GM12878 (cell line): ENCODE results near the gene SLC12A7. TPM values are rescaled to one million over a fixed set of nuclear protein-coding genes. Genes with fewer than 3 reads are reported as not detected.

ENCODE experiments used
- ATAC-seq: fragments of 200-7000 bp; cut with Tn5 transposase; 3 replicates; pipeline ENCODE4 v1.9.1; 2020; ENCODE audit warnings: mild to moderate bottlenecking, moderate library complexity
- BruUV-seq: library from RNA; stranded (reverse); fragments of 400-500 nt; replicated peaks from 2 replicates; lab custom pipeline; 2021; lab: Mats Ljungman, UMichigan
- CTCF ChIA-PET: fragments of 300-600 bp; sonication (Branson Sonifier 250); formaldehyde crosslinking; extraction: SDS; loops from one replicate; lab custom pipeline; 2021; ENCODE audit warnings: inconsistent platforms; lab: Yijun Ruan, JAX
- POLR2A ChIA-PET: fragments of 350-600 bp; formaldehyde crosslinking; extraction: SDS; loops from one replicate; lab custom pipeline; 2021; ENCODE audit warnings: inconsistent platforms; lab: Charles Lee
- RAD21 ChIA-PET: fragments of 300-600 bp; sonication (Branson Sonifier 250); formaldehyde crosslinking; loops from one replicate; lab custom pipeline; 2023; ENCODE audit warnings: antibody characterized with exemption; ENCODE audit not compliant: unreplicated experiment; lab: Charles Lee
- SMC1A ChIA-PET: fragments of 300-600 bp; sonication (Branson Sonifier 250); formaldehyde crosslinking; loops from one replicate; lab custom pipeline; 2023; ENCODE audit not compliant: unreplicated experiment, uncharacterized antibody; lab: Charles Lee
- DNase-seq: peaks from one replicate; pipeline ENCODE4 v3.0.0-alpha.2; 2011; ENCODE audit warnings: low read depth, low spot score
- FAIRE-seq: peaks from 3 replicates; lab custom pipeline; 2011; peaks lifted over from hg19 to GRCh38; lab: Jason Lieb, UNC
- H2AFZ ChIP-seq: 2 replicates; pipeline ENCODE4 v1.6.0; 2011; ENCODE audit warnings: low read depth, low read length, control low read depth; ENCODE audit not compliant: control insufficient read depth
- H3K27ac ChIP-seq: 2 replicates; pipeline ENCODE4 v1.5.1; 2011; ENCODE audit warnings: control low read depth; ENCODE audit not compliant: control insufficient read depth, insufficient read depth
- H3K27me3 ChIP-seq, 2 experiments: replicated peaks in 1 of 2; 2 replicates each; pipeline versions ENCODE4 v1.6.0 to v1.6.1; 2011; ENCODE audit warnings: low read length in 1 of 2; ENCODE audit not compliant: control insufficient read depth in 2 of 2, insufficient read depth in 2 of 2
- H3K36me3 ChIP-seq, 2 experiments: 2 replicates each; pipeline ENCODE4 v1.5.1; 2011; ENCODE audit warnings: low read length in 1 of 2; ENCODE audit not compliant: control insufficient read depth in 2 of 2, insufficient read depth in 2 of 2
- H3K4me1 ChIP-seq: 2 replicates; pipeline ENCODE4 v1.6.1; 2011; ENCODE audit warnings: mild to moderate bottlenecking, low read length, moderate library complexity, mixed read lengths; ENCODE audit not compliant: control insufficient read depth, insufficient read depth
- H3K4me2 ChIP-seq: 2 replicates; pipeline ENCODE4 v1.6.0; 2011; ENCODE audit warnings: control low read depth; ENCODE audit not compliant: control insufficient read depth, insufficient read depth
- H3K4me3 ChIP-seq: fragments of 200-600 bp; sonication (generic); 2 replicates; pipeline ENCODE4 v1.5.1; 2016
- H3K79me2 ChIP-seq: 2 replicates; pipeline ENCODE4 v1.6.0; 2011; ENCODE audit warnings: low read length; ENCODE audit not compliant: control insufficient read depth, insufficient read depth
- H3K9ac ChIP-seq: 2 replicates; pipeline ENCODE4 v1.8.0; 2011; ENCODE audit warnings: low read length, control low read depth, mixed read lengths; ENCODE audit not compliant: control insufficient read depth, insufficient read depth
- H3K9me3 ChIP-seq: replicated peaks from 3 replicates; pipeline ENCODE4 v1.5.1; 2011; ENCODE audit warnings: mild to moderate bottlenecking, low read length; ENCODE audit not compliant: control insufficient read depth, insufficient read depth
- H4K20me1 ChIP-seq: 2 replicates; pipeline ENCODE4 v1.6.0; 2011; ENCODE audit not compliant: control insufficient read depth, insufficient read depth
- ATF7 ChIP-seq: fragments of 450-650 bp; IDR thresholded peaks from 2 replicates; pipeline ENCODE4 v1.6.1; 2016; ENCODE audit warnings: low read depth, mild to moderate bottlenecking
- BHLHE40 ChIP-seq, 2 experiments: fragments of 450-650 bp in 1 of 2; IDR thresholded peaks; 2 replicates each; pipeline ENCODE4 v1.6.1; 2011 to 2017; ENCODE audit warnings: low read depth in 2 of 2, borderline replicate concordance in 1 of 2, improper control_type of control experiment in 1 of 2, low read length in 1 of 2, mild to moderate bottlenecking in 1 of 2
- FOXK2 ChIP-seq: fragments of 450-650 bp; IDR thresholded peaks from 2 replicates; pipeline ENCODE4 v1.6.1; 2017; ENCODE audit warnings: mild to moderate bottlenecking, moderate library complexity
- MTA3 ChIP-seq: IDR thresholded peaks from 2 replicates; pipeline ENCODE4 v1.6.1; 2012; ENCODE audit warnings: low read length, inconsistent platforms, borderline replicate concordance
- NR2F1 ChIP-seq: fragments of 450-650 bp; conservative IDR thresholded peaks from 2 replicates; pipeline ENCODE4 v1.6.1; 2017; ENCODE audit warnings: mild to moderate bottlenecking
- RAD51 ChIP-seq: fragments of 450-650 bp; IDR thresholded peaks from 2 replicates; pipeline ENCODE4 v1.6.1; 2016; ENCODE audit warnings: moderate library complexity, mild to moderate bottlenecking, inconsistent platforms
- RBBP5 ChIP-seq: fragments of 200-600 bp; sonication (generic); conservative IDR thresholded peaks from 2 replicates; pipeline ENCODE4 v1.6.1; 2016
- WGBS: methylation state at CpG from one replicate; pipeline ENCODE4 v1.1.6; 2016; ENCODE audit warnings: low lambda C conversion rate; ENCODE audit not compliant: insufficient replicate concordance, insufficient coverage; ENCODE audit errors: missing lambda C conversion rate; 5-methylcytosine and 5-hydroxymethylcytosine counted together
- in situ Hi-C: fragments of 300-500 bp; cut with MboI; formaldehyde crosslinking; loops from 9 replicates; pipeline ENCODE4 v1.14.3; 2018; ENCODE audit warnings: mixed read lengths
- intact Hi-C: fragments of 100-400 bp; cut with micrococcal nuclease; formaldehyde crosslinking; loops from one replicate; pipeline ENCODE4 v1.14.2; 2022; ENCODE audit not compliant: unreplicated experiment
- polyA plus RNA-seq, 11 experiments: library from polyadenylated mRNA; depleted of rRNA in 4 of 11; unstranded in 6 of 11; stranded (reverse) in 5 of 11; fragments of >200 nt; fragmentation: Nextera tagmentation in 4 of 11; fragmentation: Illumina TruSeq in 1 of 11; extraction: Ambion mirVana in 4 of 11; extraction: Trizol in 1 of 11; gene quantifications; 1 replicate in 1 of 11; 2 replicates in 10 of 11; pipeline versions ENCODE4 v1.2.1 to v1.2.3, GENCODE V29; 2011 to 2016; ENCODE audit warnings: inconsistent platforms in 2 of 11, missing spikeins in 2 of 11, low read depth in 1 of 11
- total RNA-seq, 4 experiments: library from RNA; depleted of rRNA in 3 of 4; stranded (reverse); fragments of >200 nt in 3 of 4; fragmentation: Illumina TruSeq in 1 of 4; extraction: Trizol in 1 of 4; gene quantifications; 2 replicates each; pipeline versions ENCODE4 v1.2.1 to v1.2.3, GENCODE V29; 2013 to 2021
- TF ChIP-seq, protein P1 (sequence below): fragments of 450-650 bp; IDR thresholded peaks from 2 replicates; pipeline ENCODE4 v1.6.1; 2017; ENCODE audit warnings: mild to moderate bottlenecking, low read depth, inconsistent platforms; ENCODE audit not compliant: poor library complexity, severe bottlenecking
- TF ChIP-seq, protein P2 (sequence below): fragments of 450-650 bp; IDR thresholded peaks from 2 replicates; pipeline ENCODE4 v1.6.1; 2014; ENCODE audit warnings: mild to moderate bottlenecking
- TF ChIP-seq, protein P3 (sequence below): fragments of 450-650 bp; IDR thresholded peaks from 2 replicates; pipeline ENCODE4 v1.6.1; 2016; ENCODE audit warnings: mild to moderate bottlenecking
- TF ChIP-seq, protein P4 (sequence below), 3 experiments: IDR thresholded peaks in 2 of 3; conservative IDR thresholded peaks in 1 of 3; 2 replicates each; pipeline ENCODE4 v1.5.1; 2011; ENCODE audit warnings: low read depth in 3 of 3, low read length in 3 of 3, mild to moderate bottlenecking in 3 of 3, control low read depth in 2 of 3, moderate library complexity in 2 of 3, inconsistent platforms in 1 of 3, mixed read lengths in 1 of 3; ENCODE audit not compliant: control insufficient read depth in 2 of 3, insufficient read depth in 1 of 3; ENCODE audit errors: extremely low read depth in 1 of 3
- TF ChIP-seq, protein P5 (sequence below): IDR thresholded peaks from 2 replicates; pipeline ENCODE4 v1.6.1; 2012; ENCODE audit warnings: mild to moderate bottlenecking, low read depth, low read length

SLC12A7 gene
- total and polyA plus RNA-seq, 10 of the 15 experiments (the other 5 are each of a cell fraction or from before 2014, with no cell fraction given) = 0.10 to 10.0 (median 2.9) TPM

DNA sequence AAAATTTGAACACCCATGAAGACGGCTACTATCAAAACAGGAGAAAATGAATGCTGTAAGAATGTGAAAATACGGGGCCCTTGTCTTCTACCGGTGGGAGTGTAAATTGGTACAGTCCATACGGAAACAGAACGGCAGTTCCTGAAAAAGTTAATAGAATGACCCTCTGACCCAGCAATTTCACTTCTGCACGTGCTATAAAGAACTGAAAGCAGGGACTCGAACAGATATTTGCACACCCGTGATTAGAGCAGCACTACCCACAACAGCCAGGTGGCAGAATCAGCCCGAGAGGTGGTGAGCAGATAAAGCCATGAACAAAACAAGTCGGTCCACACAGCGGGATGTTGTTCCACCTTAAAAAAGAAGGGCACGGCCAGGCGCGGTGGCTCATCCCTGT is 22.6 kb upstream of the SLC12A7 start:
- Histone ChIP-seq H3K9me3 (no peaks in the 10 kb centered on the region), H3K4me2 (peak overlapping the region; percentile 2; the same call in 1 of the 2 replicates), H3K27ac (peak overlapping the region; percentile 60), H3K36me3 (no peaks in the 10 kb centered on the region), H3K4me1 (peaks cover 21% of the 10 kb centered on the region), H3K9ac (no peak overlapping the region), H3K4me3 (no peak overlapping the region; the same call in 1 of the 2 replicates), H3K27me3 (no peaks in the 10 kb centered on the region), H4K20me1 (no peaks in the 10 kb centered on the region), H3K79me2 (no peaks in the 10 kb centered on the region), H2AFZ (peak overlapping the region; percentile 35; the same call in 1 of the 2 replicates)
- 13% methylated on average over 14 of the region's 14 CpGs for WGBS
- ChIA-PET SMC1A (interaction anchor here (1.2 to 3.2 kb wide), 6 partner anchors 17 to 33 kb away, joined by 3 to 16 read pairs (median 8); no protein-coding TSS in a partner anchor), RAD21 (interaction anchor here (0.6 to 7.1 kb wide), 7 partner anchors 13 to 351 kb away, joined by 3 to 78 read pairs (median 4); no protein-coding TSS in a partner anchor), CTCF (interaction anchor here (0.9 to 6.5 kb wide), 10 partner anchors 10 to 818 kb away, joined by 3 to 25 read pairs (median 7); no protein-coding TSS in a partner anchor), POLR2A (interaction anchor here (1.2 to 4.2 kb wide), 3 partner anchors 10 to 28 kb away, joined by 4 to 32 read pairs (median 18); no protein-coding TSS in a partner anchor)
- no TSS peak for BruUV-seq
- ATAC-seq (peak; percentile 88), DNase-seq (peak; percentile 74), FAIRE-seq (peak; percentile 91)
- intact Hi-C loops (no loop called here), in situ Hi-C loops (no loop called here)
- TF ChIP-seq, protein P1, sequence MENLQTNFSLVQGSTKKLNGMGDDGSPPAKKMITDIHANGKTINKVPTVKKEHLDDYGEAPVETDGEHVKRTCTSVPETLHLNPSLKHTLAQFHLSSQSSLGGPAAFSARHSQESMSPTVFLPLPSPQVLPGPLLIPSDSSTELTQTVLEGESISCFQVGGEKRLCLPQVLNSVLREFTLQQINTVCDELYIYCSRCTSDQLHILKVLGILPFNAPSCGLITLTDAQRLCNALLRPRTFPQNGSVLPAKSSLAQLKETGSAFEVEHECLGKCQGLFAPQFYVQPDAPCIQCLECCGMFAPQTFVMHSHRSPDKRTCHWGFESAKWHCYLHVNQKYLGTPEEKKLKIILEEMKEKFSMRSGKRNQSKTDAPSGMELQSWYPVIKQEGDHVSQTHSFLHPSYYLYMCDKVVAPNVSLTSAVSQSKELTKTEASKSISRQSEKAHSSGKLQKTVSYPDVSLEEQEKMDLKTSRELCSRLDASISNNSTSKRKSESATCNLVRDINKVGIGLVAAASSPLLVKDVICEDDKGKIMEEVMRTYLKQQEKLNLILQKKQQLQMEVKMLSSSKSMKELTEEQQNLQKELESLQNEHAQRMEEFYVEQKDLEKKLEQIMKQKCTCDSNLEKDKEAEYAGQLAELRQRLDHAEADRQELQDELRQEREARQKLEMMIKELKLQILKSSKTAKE = peak; percentile 21
- TF ChIP-seq, protein P2, sequence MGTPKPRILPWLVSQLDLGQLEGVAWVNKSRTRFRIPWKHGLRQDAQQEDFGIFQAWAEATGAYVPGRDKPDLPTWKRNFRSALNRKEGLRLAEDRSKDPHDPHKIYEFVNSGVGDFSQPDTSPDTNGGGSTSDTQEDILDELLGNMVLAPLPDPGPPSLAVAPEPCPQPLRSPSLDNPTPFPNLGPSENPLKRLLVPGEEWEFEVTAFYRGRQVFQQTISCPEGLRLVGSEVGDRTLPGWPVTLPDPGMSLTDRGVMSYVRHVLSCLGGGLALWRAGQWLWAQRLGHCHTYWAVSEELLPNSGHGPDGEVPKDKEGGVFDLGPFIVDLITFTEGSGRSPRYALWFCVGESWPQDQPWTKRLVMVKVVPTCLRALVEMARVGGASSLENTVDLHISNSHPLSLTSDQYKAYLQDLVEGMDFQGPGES = no peak
- peak; percentile 96 for TF ChIP-seq NR2F1
- TF ChIP-seq, protein P3, sequence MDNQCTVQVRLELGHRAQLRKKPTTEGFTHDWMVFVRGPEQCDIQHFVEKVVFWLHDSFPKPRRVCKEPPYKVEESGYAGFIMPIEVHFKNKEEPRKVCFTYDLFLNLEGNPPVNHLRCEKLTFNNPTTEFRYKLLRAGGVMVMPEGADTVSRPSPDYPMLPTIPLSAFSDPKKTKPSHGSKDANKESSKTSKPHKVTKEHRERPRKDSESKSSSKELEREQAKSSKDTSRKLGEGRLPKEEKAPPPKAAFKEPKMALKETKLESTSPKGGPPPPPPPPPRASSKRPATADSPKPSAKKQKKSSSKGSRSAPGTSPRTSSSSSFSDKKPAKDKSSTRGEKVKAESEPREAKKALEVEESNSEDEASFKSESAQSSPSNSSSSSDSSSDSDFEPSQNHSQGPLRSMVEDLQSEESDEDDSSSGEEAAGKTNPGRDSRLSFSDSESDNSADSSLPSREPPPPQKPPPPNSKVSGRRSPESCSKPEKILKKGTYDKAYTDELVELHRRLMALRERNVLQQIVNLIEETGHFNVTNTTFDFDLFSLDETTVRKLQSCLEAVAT = 0 out of 2 replicates have a peak, but pooled peaks have one; percentile 45
- TF ChIP-seq, protein P4, sequence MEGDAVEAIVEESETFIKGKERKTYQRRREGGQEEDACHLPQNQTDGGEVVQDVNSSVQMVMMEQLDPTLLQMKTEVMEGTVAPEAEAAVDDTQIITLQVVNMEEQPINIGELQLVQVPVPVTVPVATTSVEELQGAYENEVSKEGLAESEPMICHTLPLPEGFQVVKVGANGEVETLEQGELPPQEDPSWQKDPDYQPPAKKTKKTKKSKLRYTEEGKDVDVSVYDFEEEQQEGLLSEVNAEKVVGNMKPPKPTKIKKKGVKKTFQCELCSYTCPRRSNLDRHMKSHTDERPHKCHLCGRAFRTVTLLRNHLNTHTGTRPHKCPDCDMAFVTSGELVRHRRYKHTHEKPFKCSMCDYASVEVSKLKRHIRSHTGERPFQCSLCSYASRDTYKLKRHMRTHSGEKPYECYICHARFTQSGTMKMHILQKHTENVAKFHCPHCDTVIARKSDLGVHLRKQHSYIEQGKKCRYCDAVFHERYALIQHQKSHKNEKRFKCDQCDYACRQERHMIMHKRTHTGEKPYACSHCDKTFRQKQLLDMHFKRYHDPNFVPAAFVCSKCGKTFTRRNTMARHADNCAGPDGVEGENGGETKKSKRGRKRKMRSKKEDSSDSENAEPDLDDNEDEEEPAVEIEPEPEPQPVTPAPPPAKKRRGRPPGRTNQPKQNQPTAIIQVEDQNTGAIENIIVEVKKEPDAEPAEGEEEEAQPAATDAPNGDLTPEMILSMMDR (IDR thresholded peaks at IDR 0.05 in 2 of 3, conservative IDR thresholded peaks at IDR 0.05 in 1 of 3; ENCODE audit: control insufficient read depth in 2 of 3, extremely low read depth in 1 of 3, insufficient read depth in 1 of 3, low read depth in 3 of 3, low read length in 3 of 3) = peak; percentile 48 to 60 (median 56); a peak in 5 of 6 replicates
- peak; percentile 64 for TF ChIP-seq RAD51
- TF ChIP-seq RBBP5 = no peak
- TF ChIP-seq ATF7 = peak; percentile 68; the same call in 1 of the 2 replicates
- TF ChIP-seq MTA3 = no peak
- peak; percentile 98 for TF ChIP-seq BHLHE40 (IDR thresholded peaks at IDR 0.05; ENCODE audit: borderline replicate concordance in 1 of 2, low read depth in 2 of 2, low read length in 1 of 2)
- TF ChIP-seq, protein P5, sequence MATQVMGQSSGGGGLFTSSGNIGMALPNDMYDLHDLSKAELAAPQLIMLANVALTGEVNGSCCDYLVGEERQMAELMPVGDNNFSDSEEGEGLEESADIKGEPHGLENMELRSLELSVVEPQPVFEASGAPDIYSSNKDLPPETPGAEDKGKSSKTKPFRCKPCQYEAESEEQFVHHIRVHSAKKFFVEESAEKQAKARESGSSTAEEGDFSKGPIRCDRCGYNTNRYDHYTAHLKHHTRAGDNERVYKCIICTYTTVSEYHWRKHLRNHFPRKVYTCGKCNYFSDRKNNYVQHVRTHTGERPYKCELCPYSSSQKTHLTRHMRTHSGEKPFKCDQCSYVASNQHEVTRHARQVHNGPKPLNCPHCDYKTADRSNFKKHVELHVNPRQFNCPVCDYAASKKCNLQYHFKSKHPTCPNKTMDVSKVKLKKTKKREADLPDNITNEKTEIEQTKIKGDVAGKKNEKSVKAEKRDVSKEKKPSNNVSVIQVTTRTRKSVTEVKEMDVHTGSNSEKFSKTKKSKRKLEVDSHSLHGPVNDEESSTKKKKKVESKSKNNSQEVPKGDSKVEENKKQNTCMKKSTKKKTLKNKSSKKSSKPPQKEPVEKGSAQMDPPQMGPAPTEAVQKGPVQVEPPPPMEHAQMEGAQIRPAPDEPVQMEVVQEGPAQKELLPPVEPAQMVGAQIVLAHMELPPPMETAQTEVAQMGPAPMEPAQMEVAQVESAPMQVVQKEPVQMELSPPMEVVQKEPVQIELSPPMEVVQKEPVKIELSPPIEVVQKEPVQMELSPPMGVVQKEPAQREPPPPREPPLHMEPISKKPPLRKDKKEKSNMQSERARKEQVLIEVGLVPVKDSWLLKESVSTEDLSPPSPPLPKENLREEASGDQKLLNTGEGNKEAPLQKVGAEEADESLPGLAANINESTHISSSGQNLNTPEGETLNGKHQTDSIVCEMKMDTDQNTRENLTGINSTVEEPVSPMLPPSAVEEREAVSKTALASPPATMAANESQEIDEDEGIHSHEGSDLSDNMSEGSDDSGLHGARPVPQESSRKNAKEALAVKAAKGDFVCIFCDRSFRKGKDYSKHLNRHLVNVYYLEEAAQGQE = no peak
- TF ChIP-seq FOXK2 = peak; percentile 68; the same call in 1 of the 2 replicates
